SHP77 treated with DMSO at 0.1 percent for 48 hours (cell line): ENCODE data around the gene ST8SIA1.
"Not testable (repeated sequence)": the region's sequence is repeated elsewhere in the genome, so short reads cannot be mapped to it uniquely, and the experiment has no call there.

Source experiments
- DNase-seq: peaks from one replicate; lab custom pipeline; 2025; lab: John Stamatoyannopoulos, UW

Gene ST8SIA1, protein sequence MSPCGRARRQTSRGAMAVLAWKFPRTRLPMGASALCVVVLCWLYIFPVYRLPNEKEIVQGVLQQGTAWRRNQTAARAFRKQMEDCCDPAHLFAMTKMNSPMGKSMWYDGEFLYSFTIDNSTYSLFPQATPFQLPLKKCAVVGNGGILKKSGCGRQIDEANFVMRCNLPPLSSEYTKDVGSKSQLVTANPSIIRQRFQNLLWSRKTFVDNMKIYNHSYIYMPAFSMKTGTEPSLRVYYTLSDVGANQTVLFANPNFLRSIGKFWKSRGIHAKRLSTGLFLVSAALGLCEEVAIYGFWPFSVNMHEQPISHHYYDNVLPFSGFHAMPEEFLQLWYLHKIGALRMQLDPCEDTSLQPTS

DNA sequence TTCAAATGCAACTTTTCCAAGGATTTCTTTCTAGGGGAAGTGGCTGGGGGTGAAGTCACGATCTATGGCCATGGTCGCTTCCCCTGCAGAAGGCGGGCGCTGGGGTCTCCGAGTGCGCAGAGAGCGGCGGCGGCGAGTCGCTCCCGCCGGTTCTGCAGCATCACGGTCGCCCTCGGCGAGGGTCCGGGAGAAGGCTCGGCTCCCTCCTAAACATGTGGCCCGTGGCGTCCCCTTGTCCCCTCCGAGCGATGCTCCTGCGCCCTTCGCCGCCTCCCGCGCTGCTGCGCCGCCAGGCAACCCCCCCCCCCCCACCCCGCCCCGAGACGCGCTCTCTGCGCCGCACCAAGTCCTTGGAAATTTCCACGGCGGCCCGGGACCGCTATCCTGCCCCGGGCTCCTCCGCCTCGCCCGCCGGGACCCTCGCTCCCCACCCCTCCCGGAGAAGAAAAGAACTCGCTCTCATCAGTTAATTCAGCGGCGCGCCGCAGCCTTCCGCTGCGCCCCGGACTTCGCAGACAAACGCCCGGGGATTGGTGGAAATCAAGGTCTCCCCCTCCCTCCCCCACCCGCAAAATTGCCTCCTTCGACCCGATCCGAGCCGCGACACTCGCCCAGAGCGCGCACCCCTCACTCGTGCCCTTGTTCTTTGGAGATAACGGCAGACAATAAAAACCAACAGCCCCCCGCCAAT, at the start of gene ST8SIA1:
Gene ST8SIA1 (minus strand): TSS at position 298 of the 691 bp plus-strand sequence. CDS start 475 bp downstream, outside the sequence.
- DNase-seq = no peak

GRCh38 chr12:22380031-22380430, 45.5 kb upstream of the ST8SIA1 start:
- no peak for DNase-seq

DNA sequence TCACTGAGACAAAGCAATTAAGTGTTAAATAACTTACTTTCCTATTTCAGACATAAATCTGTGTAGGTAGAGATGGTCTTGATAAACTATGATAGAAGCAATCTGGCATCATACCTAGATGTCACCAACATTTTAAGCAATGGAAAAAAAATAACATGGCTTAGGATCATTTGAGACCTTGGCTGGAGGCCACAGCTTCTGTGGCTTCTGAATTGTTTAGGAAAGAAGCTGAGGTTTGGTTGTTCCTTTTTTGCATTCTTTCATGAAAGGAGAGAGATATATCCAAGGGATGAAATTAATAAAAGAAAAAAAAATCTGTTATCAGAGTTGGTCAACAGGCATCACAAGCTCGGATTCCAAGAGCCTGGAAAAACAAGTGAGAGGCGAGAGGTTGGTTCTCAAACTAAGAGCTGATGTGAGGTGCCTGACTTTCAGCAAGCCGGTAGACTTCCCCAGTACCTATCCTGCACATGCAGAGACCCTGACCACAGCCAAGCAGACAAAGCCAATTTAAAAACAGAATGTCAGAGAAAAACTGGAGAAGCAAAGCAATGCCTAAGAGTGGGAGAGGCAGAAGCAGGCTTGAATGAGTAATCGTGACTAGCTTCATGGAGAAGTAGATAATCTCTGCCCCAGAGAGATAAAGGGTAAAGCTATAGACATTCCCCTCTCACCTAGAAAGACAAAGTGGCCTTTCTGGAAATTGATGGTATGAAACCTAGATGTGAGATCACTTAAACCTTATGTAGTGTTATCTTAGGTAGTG, 43.4 kb upstream of the ST8SIA1 start:
- no peak for DNase-seq

GRCh38 chr12:22376596-22377150, 42.2 kb upstream of the ST8SIA1 start:
- not testable (repeated sequence) for DNase-seq

GRCh38 chr12:22374508-22374907, 40.0 kb upstream of the ST8SIA1 start:
- no peak for DNase-seq

GRCh38 chr12:22372277-22372837, 37.9 kb upstream of the ST8SIA1 start:
- DNase-seq = no peak

DNA sequence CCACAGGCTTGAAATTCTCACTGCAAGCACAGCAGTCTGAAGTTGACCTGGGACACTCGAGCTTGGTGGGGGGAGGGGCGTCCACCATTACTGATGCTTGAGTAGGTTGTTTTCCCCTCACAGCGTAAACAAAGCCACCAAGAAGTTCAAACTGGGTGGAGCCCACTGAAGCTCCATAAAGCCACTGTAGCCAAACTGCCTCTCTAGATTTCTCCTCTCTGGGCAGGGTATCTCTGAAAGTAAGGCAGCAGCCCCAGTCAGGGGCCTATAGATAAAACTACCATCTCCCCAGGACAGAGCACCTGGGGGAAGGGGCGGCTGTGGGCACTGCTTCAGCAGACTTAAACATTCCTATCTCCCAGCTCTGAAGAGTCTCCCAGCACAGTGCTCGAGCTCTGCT, 31.7 kb upstream of the ST8SIA1 start:
- DNase-seq = no peak

GRCh38 chr12:22361785-22362184, 27.3 kb upstream of the ST8SIA1 start:
- no peak for DNase-seq

- no peak for DNase-seq
Observed at GRCh38 chr12:22360774-22361173, 26.3 kb upstream of the ST8SIA1 start.

GRCh38 chr12:22357531-22357930, 23.0 kb upstream of the ST8SIA1 start:
- no peak for DNase-seq

- DNase-seq = no peak
Observed at GRCh38 chr12:22356231-22356630, 21.7 kb upstream of the ST8SIA1 start.

GRCh38 chr12:22355011-22355580, 20.6 kb upstream of the ST8SIA1 start:
- no peak for DNase-seq

- DNase-seq = no peak
Observed at GRCh38 chr12:22353615-22354325, 19.3 kb upstream of the ST8SIA1 start.

DNA sequence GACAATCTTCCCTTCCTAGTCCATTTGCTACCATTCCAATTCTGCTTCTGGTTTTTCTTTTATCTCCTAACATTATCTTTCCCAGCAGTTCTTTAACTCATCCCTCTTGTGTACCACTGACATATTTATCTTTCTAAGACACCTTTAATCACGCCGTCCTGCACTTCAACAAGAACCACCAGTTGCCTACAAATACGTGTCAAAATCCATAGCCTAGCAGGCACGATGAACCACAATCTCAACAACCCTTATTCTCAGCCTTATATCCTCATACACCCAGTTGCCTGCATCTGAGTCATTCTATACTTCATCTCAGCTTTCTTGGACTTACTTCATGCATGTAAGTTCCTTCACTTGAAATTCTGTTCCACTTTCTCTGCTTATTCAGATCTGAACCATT, 16.4 kb upstream of the ST8SIA1 start:
- DNase-seq = no peak

GRCh38 chr12:22348208-22348607, 13.7 kb upstream of the ST8SIA1 start:
- no peak for DNase-seq

DNA sequence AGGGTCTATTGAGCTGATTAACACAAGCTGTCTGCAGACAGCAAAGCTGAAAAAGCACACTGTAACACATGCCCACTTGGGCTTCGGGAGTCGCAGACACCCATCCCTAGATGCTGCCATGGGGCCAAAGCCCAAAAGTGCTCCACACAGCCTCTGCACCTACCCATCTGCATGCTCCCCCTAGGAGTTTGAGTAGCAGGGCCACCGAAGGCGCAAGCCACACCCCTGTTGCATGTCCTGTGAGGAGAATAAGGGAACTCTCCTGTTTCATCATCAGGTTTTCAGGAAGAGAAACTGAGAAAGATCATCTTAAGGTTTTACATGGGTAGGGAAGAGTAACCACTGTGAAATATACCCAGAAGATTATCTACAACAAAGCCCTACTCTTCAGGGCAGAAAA, 5.6 kb upstream of the ST8SIA1 start:
- no peak for DNase-seq

DNA sequence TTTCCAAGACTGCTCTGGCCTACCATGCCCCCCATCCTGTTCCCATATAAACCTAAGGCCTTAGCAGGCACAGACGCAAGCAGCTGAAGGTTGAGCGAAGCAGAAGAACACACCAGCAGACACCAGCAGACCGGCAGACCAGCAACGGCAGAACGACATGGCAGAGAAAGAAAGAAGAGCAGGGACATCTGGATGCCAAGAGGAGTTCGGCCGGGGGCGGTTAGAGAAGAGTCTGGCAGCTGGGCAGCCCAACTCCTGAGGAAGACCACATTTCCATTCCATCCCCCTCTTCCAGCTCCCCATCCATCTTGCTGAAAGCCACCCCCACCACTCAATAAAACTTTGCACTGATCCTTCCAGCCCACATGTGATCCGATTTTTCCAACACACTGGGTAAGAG, 5.2 kb upstream of the ST8SIA1 start:
- DNase-seq = no peak

DNA sequence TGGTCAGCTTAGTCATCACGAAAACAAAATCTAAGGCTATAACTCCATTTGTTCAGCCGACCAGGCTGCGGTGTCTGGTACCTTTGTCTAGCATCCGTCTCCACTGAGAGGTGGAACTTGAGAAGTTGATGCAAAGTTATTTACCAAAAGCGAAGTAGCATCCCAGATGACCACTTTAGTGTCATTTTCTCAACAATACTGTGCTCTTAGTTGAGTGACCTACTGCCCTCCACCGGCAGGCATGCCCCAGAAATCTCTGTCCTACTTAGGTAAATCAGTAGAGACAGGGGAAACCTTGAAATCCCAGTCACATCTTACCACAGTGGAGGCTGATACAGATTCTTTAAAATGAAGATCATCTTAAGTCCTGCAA, 1.3 kb upstream of the ST8SIA1 start:
- no peak for DNase-seq

GRCh38 chr12:22333713-22334409, 646 bp downstream of the ST8SIA1 start:
- DNase-seq = no peak

- no peak for DNase-seq
Observed at GRCh38 chr12:22333186-22333712, 1.3 kb downstream of the ST8SIA1 start.
